SK-N-SH (cell line): ENCODE data around the gene PER1. TPM values are rescaled to one million over a fixed set of nuclear protein-coding genes. Genes with fewer than 3 reads are reported as not detected.

Source experiments
- CTCF ChIA-PET: fragments of 300-600, 350-600 bp; formaldehyde crosslinking; extraction: SDS; loops from one replicate; lab custom pipeline; 2021; lab: Yijun Ruan, JAX
- POLR2A ChIA-PET: fragments of 350-600 bp; sonication (Branson Sonifier 250); formaldehyde crosslinking; extraction: SDS; loops from one replicate; lab custom pipeline; 2020; ENCODE audit warnings: antibody characterized with exemption, inconsistent platforms; lab: Yijun Ruan, JAX
- DNase-seq: peaks from one replicate; pipeline ENCODE4 v3.0.0; 2012
- H2AFZ ChIP-seq: fragments of 200-600 bp; sonication (generic); 2 replicates; pipeline ENCODE4 v1.8.1; 2016; ENCODE audit warnings: antibody characterized with exemption, mild to moderate bottlenecking, low read depth
- H3F3A ChIP-seq: fragments of 200-600 bp; sonication (generic); replicated peaks from 2 replicates; pipeline ENCODE3; 2016; ENCODE audit warnings: antibody characterized with exemption, mild to moderate bottlenecking; ENCODE audit not compliant: insufficient read depth
- H3K27ac ChIP-seq, 2 experiments: fragments of 200-500 bp in 1 of 2; fragments of 200-600 bp in 1 of 2; sonication (Bioruptor generic) in 1 of 2; sonication (generic), shearing (Covaris generic) in 1 of 2; 2 replicates each; pipeline versions ENCODE4 v1.5.1 to v1.6.1; 2014 to 2016; ENCODE audit warnings: low read depth in 2 of 2, inconsistent platforms in 1 of 2, low read length in 1 of 2, mild to moderate bottlenecking in 1 of 2, mixed read lengths in 1 of 2
- H3K27me3 ChIP-seq: fragments of 200-600 bp; sonication (generic), shearing (Covaris generic); 2 replicates; pipeline ENCODE4 v1.6.1; 2016; ENCODE audit warnings: mixed run types; ENCODE audit not compliant: insufficient read depth
- H3K36me3 ChIP-seq, 2 experiments: fragments of 200-500 bp in 1 of 2; fragments of 200-600 bp in 1 of 2; sonication (Bioruptor generic) in 1 of 2; sonication (generic) in 1 of 2; replicated peaks in 1 of 2; 2 replicates each; pipeline versions ENCODE3 to v1.5.1; 2014 to 2016; ENCODE audit warnings: low read length in 1 of 2, mild to moderate bottlenecking in 1 of 2; ENCODE audit not compliant: insufficient read depth in 2 of 2, control insufficient read depth in 1 of 2
- H3K4me1 ChIP-seq, 2 experiments: fragments of 200-500 bp in 1 of 2; fragments of 200-600 bp in 1 of 2; sonication (Bioruptor generic) in 1 of 2; sonication (generic), shearing (Covaris generic) in 1 of 2; 2 replicates each; pipeline versions ENCODE4 v1.5.1 to v1.6.1; 2014 to 2016; ENCODE audit warnings: low read depth in 1 of 2, low read length in 1 of 2, mixed run types in 1 of 2; ENCODE audit not compliant: insufficient read depth in 2 of 2, control insufficient read depth in 1 of 2
- H3K4me2 ChIP-seq: fragments of 200-600 bp; sonication (generic), shearing (Covaris generic); 2 replicates; pipeline ENCODE4 v1.6.1; 2017; ENCODE audit warnings: mixed run types
- H3K4me3 ChIP-seq, 2 experiments: fragments of 200-500 bp in 1 of 2; fragments of 200-600 bp in 1 of 2; sonication (Bioruptor generic) in 1 of 2; sonication (generic), shearing (Covaris generic) in 1 of 2; 2 replicates each; pipeline versions ENCODE4 v1.5.1 to v1.8.1; 2014 to 2016; ENCODE audit warnings: low read depth in 2 of 2, inconsistent platforms in 1 of 2, low read length in 1 of 2, mild to moderate bottlenecking in 1 of 2, mixed read lengths in 1 of 2, moderate library complexity in 1 of 2
- H3K79me2 ChIP-seq: fragments of 200-600 bp; sonication (generic); 2 replicates; pipeline ENCODE4 v1.8.1; 2017; ENCODE audit warnings: mild to moderate bottlenecking; ENCODE audit not compliant: insufficient read depth
- H3K9ac ChIP-seq: fragments of 200-600 bp; sonication (generic); 2 replicates; pipeline ENCODE4 v1.6.1; 2017; ENCODE audit warnings: mixed run types
- H3K9me2 ChIP-seq: fragments of 200-600 bp; sonication (generic); 2 replicates; pipeline ENCODE4 v1.6.1; 2017; ENCODE audit warnings: mixed run types
- H3K9me3 ChIP-seq: fragments of 200-600 bp; sonication (generic); 2 replicates; pipeline ENCODE4 v1.6.1; 2017; ENCODE audit warnings: mixed run types, mild to moderate bottlenecking, moderate library complexity
- H4K20me1 ChIP-seq: fragments of 200-600 bp; sonication (generic); 2 replicates; pipeline ENCODE4 v1.6.1; 2017; ENCODE audit warnings: mild to moderate bottlenecking, mixed run types; ENCODE audit not compliant: insufficient read depth
- ELF1 ChIP-seq: IDR thresholded peaks from 2 replicates; pipeline ENCODE4 v1.4.0; 2012
- EP300 ChIP-seq, 2 experiments: IDR thresholded peaks; 2 replicates each; pipeline versions ENCODE4 v1.4.0 to v1.6.1; 2012; ENCODE audit warnings: borderline replicate concordance in 1 of 2, low read depth in 1 of 2, low read length in 1 of 2
- PBX3 ChIP-seq: IDR thresholded peaks from 2 replicates; pipeline ENCODE4; 2012
- TCF12 ChIP-seq: IDR thresholded peaks from 2 replicates; pipeline ENCODE4 v1.4.0; 2012
- TEAD4 ChIP-seq: IDR thresholded peaks from 2 replicates; pipeline ENCODE4 v1.4.0; 2012; ENCODE audit warnings: mild to moderate bottlenecking, borderline replicate concordance; ENCODE audit not compliant: insufficient read depth
- YY1 ChIP-seq: IDR thresholded peaks from 2 replicates; pipeline ENCODE4 v1.4.0; 2012; ENCODE audit warnings: low read depth, mild to moderate bottlenecking
- WGBS: methylation state at CpG from one replicate; pipeline ENCODE4 v1.1.6; 2017; ENCODE audit warnings: low lambda C conversion rate; 5-methylcytosine and 5-hydroxymethylcytosine counted together
- polyA plus RNA-seq, 3 experiments: library from polyadenylated mRNA; depleted of rRNA; stranded (reverse); fragments of >200 nt; gene quantifications; 2 replicates each; pipeline ENCODE4 v1.2.3, GENCODE V29; 2012

The PER1 gene
- polyA plus RNA-seq, 1 of the 3 experiments (the other 2 are of a cell fraction), result 56.8 TPM

- no peak for TF ChIP-seq ELF1
- TF ChIP-seq TCF12, result no peak
- no peak for TF ChIP-seq YY1
- TF ChIP-seq TEAD4, result no peak
- Histone ChIP-seq H3K4me3 (no peak overlapping the region), H3F3A (no peaks in the 10 kb centered on the region), H3K27ac (no peak overlapping the region), H3K9ac (no peak overlapping the region), H4K20me1 (no peaks in the 10 kb centered on the region), H3K9me3 (no peaks in the 10 kb centered on the region), H3K36me3 (no peaks in the 10 kb centered on the region), H3K9me2 (no peaks in the 10 kb centered on the region), H3K79me2 (no peaks in the 10 kb centered on the region), H3K27me3 (no peaks in the 10 kb centered on the region; the same call in 1 of the 2 replicates), H2AFZ (no peak overlapping the region), H3K4me1 (no peaks in the 10 kb centered on the region; a peak in 1 of 4 replicates), H3K4me2 (no peak overlapping the region)
- ChIA-PET CTCF (interaction anchor here (1.2 to 15.2 kb wide), 8 partner anchors 13 to 46 kb away, joined by 3 to 298 read pairs (median 6); partner anchors contain the start of genes ALOX12B and ALOXE3), POLR2A (no interaction called here)
- 59% methylated on average over 5 of the region's 5 CpGs for WGBS
- DNase-seq, result no peak
Measured at GRCh38 chr17:8105957-8106398, 46.2 kb downstream of the PER1 start.

- no peaks in the 10 kb centered on the region for H3F3A ChIP-seq
- H3K9ac ChIP-seq, result no peak overlapping the region
- no peaks in the 10 kb centered on the region for H4K20me1 ChIP-seq
- H3K4me3 ChIP-seq, result no peak overlapping the region
- H3K79me2 ChIP-seq, result no peaks in the 10 kb centered on the region
- no peak for DNase-seq
- CTCF ChIA-PET, result interaction anchor here (0.8 to 3.1 kb wide), 9 partner anchors 11 to 47 kb away, joined by 3 to 33 read pairs (median 6); no protein-coding TSS in a partner anchor
- H3K9me3 ChIP-seq, result no peaks in the 10 kb centered on the region
- 71% methylated on average over 8 of the region's 8 CpGs for WGBS
- no peak overlapping the region for H2AFZ ChIP-seq
- no peaks in the 10 kb centered on the region for H3K27me3 ChIP-seq
- POLR2A ChIA-PET, result no interaction called here
- H3K36me3 ChIP-seq, result no peaks in the 10 kb centered on the region
- TF ChIP-seq PBX3, result no peak
- TF ChIP-seq EP300 (IDR thresholded peaks at IDR 0.05; ENCODE audit: borderline replicate concordance in 1 of 2, low read depth in 1 of 2, low read length in 1 of 2), result no peak
- no peak for TF ChIP-seq TCF12
- H3K4me2 ChIP-seq, result no peak overlapping the region
- H3K27ac ChIP-seq, result no peak overlapping the region
- H3K9me2 ChIP-seq, result no peaks in the 10 kb centered on the region
- no peaks in the 10 kb centered on the region for H3K4me1 ChIP-seq
Measured at GRCh38 chr17:8104911-8105310, 47.3 kb downstream of the PER1 start.

- no peak for TF ChIP-seq ELF1
- TF ChIP-seq, all 33 proteins: peak for 0
- 71% methylated on average over 4 of the region's 4 CpGs for WGBS
- CTCF ChIA-PET, result interaction anchor here (0.9 to 3.1 kb wide), 10 partner anchors 10 to 86 kb away, joined by 3 to 33 read pairs (median 7); partner anchors contain the start of gene ALOXE3
Measured at GRCh38 chr17:8103549-8103948, 48.7 kb downstream of the PER1 start.

More at GRCh38 chr17:8103549-8103948, 48.7 kb downstream of the PER1 start:
- POLR2A ChIA-PET, result no interaction called here
- Histone ChIP-seq H3K4me2 (no peak overlapping the region), H3K4me1 (no peaks in the 10 kb centered on the region), H3K79me2 (no peaks in the 10 kb centered on the region), H3K27ac (no peak overlapping the region), H3K9me2 (no peaks in the 10 kb centered on the region), H3K9me3 (no peaks in the 10 kb centered on the region), H4K20me1 (no peaks in the 10 kb centered on the region), H2AFZ (no peak overlapping the region), H3K27me3 (no peaks in the 10 kb centered on the region), H3K4me3 (no peak overlapping the region), H3K9ac (no peak overlapping the region), H3K36me3 (no peaks in the 10 kb centered on the region), H3F3A (no peaks in the 10 kb centered on the region)
- DNase-seq, result no peak
